Measurements from ENCODE around the gene MOSMO. TPM values are rescaled to one million over a fixed set of nuclear protein-coding genes. Genes with fewer than 3 reads are reported as not detected.

MOSMO gene
- total and polyA plus RNA-seq, 4 donors: 3.9 to 13.6 (median 4.5) TPM

- no peak overlapping the region for H3K9ac ChIP-seq (ENCODE audit: low read depth in 1 of 2, low read length in 2 of 2)
- peaks cover 0 to 2% (median 0%) of the 10 kb centered on the region in 4 donors for H3K36me3 ChIP-seq (ENCODE audit: control insufficient read depth in 4 of 4, insufficient read depth in 3 of 4, low read depth in 1 of 4, low read length in 3 of 4)
- WGBS: 95% methylated on average over 1 of the region's 1 CpG
- no peaks in the 10 kb centered on the region for H3K4me1 ChIP-seq (ENCODE audit: control insufficient read depth in 4 of 4, insufficient read depth in 4 of 4, low read length in 3 of 4)
- H3K27me3 ChIP-seq (ENCODE audit: control insufficient read depth in 4 of 4, insufficient read depth in 4 of 4, low read length in 3 of 4): no peaks in the 10 kb centered on the region
- TF ChIP-seq RXRA (IDR thresholded peaks at IDR 0.05) (no peak), FOXA1 (IDR thresholded peaks at IDR 0.05) (no peak), JUND (IDR thresholded peaks at IDR 0.05) (no peak), CTCF (IDR thresholded peaks at IDR 0.05; ENCODE audit: low read depth, low read length, missing input control) (no peak), TAF1 (conservative IDR thresholded peaks at IDR 0.05) (no peak), ATF3 (IDR thresholded peaks at IDR 0.05) (no peak), MAX (IDR thresholded peaks at IDR 0.05) (no peak), YY1 (IDR thresholded peaks at IDR 0.05) (no peak), FOXA2 (IDR thresholded peaks at IDR 0.05) (no peak), RAD21 (IDR thresholded peaks at IDR 0.05) (no peak), NR2F2 (IDR thresholded peaks at IDR 0.05) (no peak), GABPA (IDR thresholded peaks at IDR 0.05 in 1 of 2, conservative IDR thresholded peaks at IDR 0.05 in 1 of 2) (no peak), ZBTB33 (IDR thresholded peaks at IDR 0.05) (no peak)
- TF ChIP-seq, protein P1, sequence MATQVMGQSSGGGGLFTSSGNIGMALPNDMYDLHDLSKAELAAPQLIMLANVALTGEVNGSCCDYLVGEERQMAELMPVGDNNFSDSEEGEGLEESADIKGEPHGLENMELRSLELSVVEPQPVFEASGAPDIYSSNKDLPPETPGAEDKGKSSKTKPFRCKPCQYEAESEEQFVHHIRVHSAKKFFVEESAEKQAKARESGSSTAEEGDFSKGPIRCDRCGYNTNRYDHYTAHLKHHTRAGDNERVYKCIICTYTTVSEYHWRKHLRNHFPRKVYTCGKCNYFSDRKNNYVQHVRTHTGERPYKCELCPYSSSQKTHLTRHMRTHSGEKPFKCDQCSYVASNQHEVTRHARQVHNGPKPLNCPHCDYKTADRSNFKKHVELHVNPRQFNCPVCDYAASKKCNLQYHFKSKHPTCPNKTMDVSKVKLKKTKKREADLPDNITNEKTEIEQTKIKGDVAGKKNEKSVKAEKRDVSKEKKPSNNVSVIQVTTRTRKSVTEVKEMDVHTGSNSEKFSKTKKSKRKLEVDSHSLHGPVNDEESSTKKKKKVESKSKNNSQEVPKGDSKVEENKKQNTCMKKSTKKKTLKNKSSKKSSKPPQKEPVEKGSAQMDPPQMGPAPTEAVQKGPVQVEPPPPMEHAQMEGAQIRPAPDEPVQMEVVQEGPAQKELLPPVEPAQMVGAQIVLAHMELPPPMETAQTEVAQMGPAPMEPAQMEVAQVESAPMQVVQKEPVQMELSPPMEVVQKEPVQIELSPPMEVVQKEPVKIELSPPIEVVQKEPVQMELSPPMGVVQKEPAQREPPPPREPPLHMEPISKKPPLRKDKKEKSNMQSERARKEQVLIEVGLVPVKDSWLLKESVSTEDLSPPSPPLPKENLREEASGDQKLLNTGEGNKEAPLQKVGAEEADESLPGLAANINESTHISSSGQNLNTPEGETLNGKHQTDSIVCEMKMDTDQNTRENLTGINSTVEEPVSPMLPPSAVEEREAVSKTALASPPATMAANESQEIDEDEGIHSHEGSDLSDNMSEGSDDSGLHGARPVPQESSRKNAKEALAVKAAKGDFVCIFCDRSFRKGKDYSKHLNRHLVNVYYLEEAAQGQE (IDR thresholded peaks at IDR 0.05): no peak
- DNase-seq (ENCODE audit: low spot score): no peak
- H3K27ac ChIP-seq (ENCODE audit: low read depth in 1 of 2, low read length in 2 of 2): no peak overlapping the region
- no peak overlapping the region for H3K4me3 ChIP-seq (ENCODE audit: low read depth in 1 of 3, low read length in 3 of 3)
- no peaks in the 10 kb centered on the region for H3K9me3 ChIP-seq (ENCODE audit: control insufficient read depth in 4 of 4, low read length in 3 of 4)
Observed at GRCh38 chr16:22075776-22076175, 67.9 kb downstream of the MOSMO start.

DNA sequence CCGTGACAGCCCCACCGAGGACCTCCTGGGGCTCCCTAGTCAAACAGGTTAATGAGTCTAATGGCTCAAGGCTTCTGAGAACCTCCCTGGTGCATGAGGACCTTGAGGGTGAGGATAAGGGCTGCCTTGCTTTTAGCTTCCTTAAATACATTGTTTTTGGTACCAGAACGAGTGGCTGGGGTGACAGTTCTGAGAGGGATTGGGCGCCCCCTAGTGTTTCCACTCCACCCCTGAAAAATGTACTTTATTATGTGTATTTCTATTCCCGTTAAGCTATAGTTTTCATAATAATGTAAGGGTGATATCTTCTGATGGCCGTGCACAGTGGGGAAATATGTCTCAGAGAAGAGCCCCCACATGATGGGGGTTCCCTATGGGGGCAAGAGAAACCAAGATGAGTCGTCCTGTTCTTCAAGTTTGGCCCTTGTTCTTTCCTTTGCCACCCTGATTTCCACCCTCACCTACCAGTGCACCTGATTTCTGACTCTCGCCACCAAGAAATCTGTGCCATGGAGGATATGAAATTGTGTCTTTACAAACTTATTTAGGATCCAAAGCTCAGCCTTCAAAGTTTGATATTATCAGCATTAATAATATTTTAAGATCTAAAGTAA lies 69.9 kb downstream of the MOSMO start:
- DNase-seq (ENCODE audit: low spot score): peak; percentile 72
- Histone ChIP-seq H3K9me3 (ENCODE audit: control insufficient read depth in 4 of 4, low read length in 3 of 4) (no peaks in the 10 kb centered on the region), H3K36me3 (ENCODE audit: control insufficient read depth in 4 of 4, insufficient read depth in 3 of 4, low read depth in 1 of 4, low read length in 3 of 4) (peaks cover 0 to 2% (median 0%) of the 10 kb centered on the region in 4 donors), H3K9ac (ENCODE audit: low read depth in 1 of 2, low read length in 2 of 2) (no peak overlapping the region), H3K27me3 (ENCODE audit: control insufficient read depth in 4 of 4, insufficient read depth in 4 of 4, low read length in 3 of 4) (no peaks in the 10 kb centered on the region), H3K4me1 (ENCODE audit: control insufficient read depth in 4 of 4, insufficient read depth in 4 of 4, low read length in 3 of 4) (no peaks in the 10 kb centered on the region), H3K27ac (ENCODE audit: low read depth in 1 of 2, low read length in 2 of 2) (no peak overlapping the region), H3K4me3 (ENCODE audit: low read depth in 1 of 3, low read length in 3 of 3) (no peak overlapping the region)
- TF ChIP-seq RAD21 (IDR thresholded peaks at IDR 0.05) (peak; percentile 94 to 95), CTCF (IDR thresholded peaks at IDR 0.05; ENCODE audit: low read depth, low read length, missing input control) (peak; percentile 82), TAF1 (conservative IDR thresholded peaks at IDR 0.05) (no peak)
- 46% methylated on average over 8 of the region's 8 CpGs for WGBS

Data from liver (tissue), 9 donors.